ENCODE measurements around the gene MRPL20.
A peak's percentile ranks its signal among the peaks of the same experiment; 100 is the strongest.
"Not testable (repeated sequence)": the region's sequence is repeated elsewhere in the genome, so short reads cannot be mapped to it uniquely, and the experiment has no call there.

Gene MRPL20

GRCh38 chr1:1385339-1385738, 21.8 kb downstream of the MRPL20 start:
- DNase-seq (ENCODE audit: low spot score), result not testable (repeated sequence)

- no peak for DNase-seq (ENCODE audit: low spot score)
Measured at GRCh38 chr1:1381294-1381693, 25.8 kb downstream of the MRPL20 start.

- DNase-seq (ENCODE audit: low spot score), result no peak
Measured at GRCh38 chr1:1380860-1381259, 26.2 kb downstream of the MRPL20 start.

- no peak for DNase-seq (ENCODE audit: low spot score)
Measured at GRCh38 chr1:1377540-1378205, 29.4 kb downstream of the MRPL20 start.

GRCh38 chr1:1376551-1377226, 30.4 kb downstream of the MRPL20 start:
- DNase-seq (ENCODE audit: low spot score), result no peak

- peak; percentile 100 for DNase-seq (ENCODE audit: low spot score)
Measured at GRCh38 chr1:1374929-1375662, 32.0 kb downstream of the MRPL20 start, which contains the start of gene AURKAIP1. AURKAIP1 (minus strand) TSS chr1:1375207; CDS start chr1:1374756, 451 bp downstream.

GRCh38 chr1:1374589-1374928, 32.5 kb downstream of the MRPL20 start:
- no peak for DNase-seq (ENCODE audit: low spot score)

GRCh38 chr1:1373815-1374588, 33.1 kb downstream of the MRPL20 start:
- DNase-seq (ENCODE audit: low spot score), result no peak

- DNase-seq (ENCODE audit: low spot score), result no peak
Measured at GRCh38 chr1:1373051-1373814, 33.9 kb downstream of the MRPL20 start.

GRCh38 chr1:1371746-1372711, 35.1 kb downstream of the MRPL20 start:
- DNase-seq (ENCODE audit: low spot score), result peak; percentile 50

- DNase-seq (ENCODE audit: low spot score), result no peak
Measured at GRCh38 chr1:1371364-1371745, 35.7 kb downstream of the MRPL20 start.

GRCh38 chr1:1370771-1371300, 36.3 kb downstream of the MRPL20 start:
- no peak for DNase-seq (ENCODE audit: low spot score)

GRCh38 chr1:1370094-1370493, 37.0 kb downstream of the MRPL20 start:
- not testable (repeated sequence) for DNase-seq (ENCODE audit: low spot score)

- no peak for DNase-seq (ENCODE audit: low spot score)
Measured at GRCh38 chr1:1367315-1367714, 39.8 kb downstream of the MRPL20 start.

GRCh38 chr1:1366699-1367066, 40.4 kb downstream of the MRPL20 start:
- DNase-seq (ENCODE audit: low spot score), result no peak

- no peak for DNase-seq (ENCODE audit: low spot score)
Measured at GRCh38 chr1:1365875-1366698, 41.0 kb downstream of the MRPL20 start.

- no peak for DNase-seq (ENCODE audit: low spot score)
Measured at GRCh38 chr1:1364266-1364665, 42.8 kb downstream of the MRPL20 start.

- DNase-seq (ENCODE audit: low spot score), result no peak
Measured at GRCh38 chr1:1361982-1362423, 45.1 kb downstream of the MRPL20 start.

Data from cerebellar cortex (tissue), 1 donor.